A549 (cell line): ENCODE results near the gene SSPN. TPM values are rescaled to one million over a fixed set of nuclear protein-coding genes. Genes with fewer than 3 reads are reported as not detected.

Experiments used
- ATAC-seq, 2 experiments: fragments of 200-7000 bp in 1 of 2; fragments of >200 bp in 1 of 2; cut with Nextera tagmentation in 1 of 2; cut with Tn5 transposase in 1 of 2; 3 replicates each; pipeline versions ENCODE4 v1.8.0 to v1.9.1; 2018 to 2020; ENCODE audit warnings: mild to moderate bottlenecking in 1 of 2, moderate library complexity in 1 of 2
- CTCF ChIA-PET: fragments of 300-600 bp; sonication (Branson Sonifier 250); formaldehyde crosslinking; extraction: SDS; loops from one replicate; lab custom pipeline; 2021; ENCODE audit warnings: antibody characterized with exemption, inconsistent platforms; lab: Yijun Ruan, JAX
- POLR2A ChIA-PET: fragments of 350-600 bp; formaldehyde crosslinking; extraction: SDS; loops from one replicate; lab custom pipeline; 2021; ENCODE audit warnings: antibody characterized with exemption, inconsistent platforms; lab: Yijun Ruan, JAX
- DNase-seq, 2 experiments: peaks; one replicate each; pipeline versions ENCODE4 v3.0.0 to v3.0.0-alpha.2; 2011 to 2016; ENCODE audit warnings: low read depth in 1 of 2, low spot score in 1 of 2
- FAIRE-seq: peaks from 2 replicates; lab custom pipeline; 2011; peaks lifted over from hg19 to GRCh38; lab: Jason Lieb, UNC
- H3K27ac ChIP-seq, 2 experiments: fragments of >200 bp; sonication (Bioruptor Twin); formaldehyde crosslinking; 3 replicates each; pipeline ENCODE4 v1.5.1; 2016 to 2017
- H3K4me1 ChIP-seq: fragments of >200 bp; sonication (Bioruptor Twin); formaldehyde crosslinking; 3 replicates; pipeline ENCODE4 v1.6.1; 2016
- H3K4me2 ChIP-seq: fragments of >200 bp; sonication (Bioruptor Twin); formaldehyde crosslinking; 3 replicates; pipeline ENCODE4 v1.6.1; 2016
- H3K4me3 ChIP-seq: fragments of >200 bp; sonication (Bioruptor Twin); formaldehyde crosslinking; 3 replicates; pipeline ENCODE4 v1.5.1; 2016
- H3K9me3 ChIP-seq: fragments of >200 bp; sonication (Bioruptor Twin); formaldehyde crosslinking; 3 replicates; pipeline ENCODE4 v1.6.1; 2016
- BHLHE40 ChIP-seq: IDR thresholded peaks from 2 replicates; pipeline ENCODE4 v1.6.1; 2012; ENCODE audit warnings: low read depth, low read length, inconsistent platforms
- CHD2 ChIP-seq: fragments of 150-350 bp; IDR thresholded peaks from 2 replicates; pipeline ENCODE4 v1.6.1; 2014; ENCODE audit warnings: low read length; ENCODE audit not compliant: partially characterized antibody
- EHMT2 ChIP-seq: fragments of 200-600 bp; sonication (generic); IDR thresholded peaks from 2 replicates; pipeline ENCODE4 v1.6.1; 2016; ENCODE audit warnings: antibody characterized with exemption, low read depth, mild to moderate bottlenecking, moderate library complexity
- FOSL2 ChIP-seq, 2 experiments: fragments of 450-650 bp in 1 of 2; fragments of >200 bp in 1 of 2; sonication (Bioruptor Twin) in 1 of 2; formaldehyde crosslinking; IDR thresholded peaks; 2 replicates each; pipeline versions ENCODE4 v1.5.0 to v1.6.1; 2016 to 2020; ENCODE audit warnings: mild to moderate bottlenecking in 1 of 2, moderate library complexity in 1 of 2
- FOXS1 ChIP-seq: fragments of 250-450 bp; sonication (Bioruptor Pico); IDR thresholded peaks from 2 replicates; pipeline ENCODE4 v1.5.0; 2020; ENCODE audit warnings: mild to moderate bottlenecking, moderate library complexity
- JUNB ChIP-seq: fragments of >200 bp; sonication (Bioruptor Twin); formaldehyde crosslinking; IDR thresholded peaks from 2 replicates; pipeline ENCODE4 v1.6.1; 2016
- KDM1A ChIP-seq: fragments of 200-600 bp; sonication (generic); IDR thresholded peaks from 2 replicates; pipeline ENCODE4 v1.6.1; 2016; ENCODE audit warnings: low read depth, mild to moderate bottlenecking
- NPAS2 ChIP-seq: fragments of 250-450 bp; sonication (Bioruptor Pico); IDR thresholded peaks from 2 replicates; pipeline ENCODE4 v1.8.0; 2022; ENCODE audit warnings: mild to moderate bottlenecking, moderate library complexity, borderline replicate concordance
- RAD21 ChIP-seq, 2 experiments: fragments of >200 bp in 1 of 2; sonication (Bioruptor Twin) in 1 of 2; formaldehyde crosslinking in 1 of 2; IDR thresholded peaks in 1 of 2; conservative IDR thresholded peaks in 1 of 2; 2 replicates in 1 of 2; 3 replicates in 1 of 2; pipeline ENCODE4 v1.6.1; 2012 to 2018; ENCODE audit warnings: inconsistent platforms in 1 of 2
- RARB ChIP-seq: fragments of 250-450 bp; sonication (Bioruptor Pico); IDR thresholded peaks from 2 replicates; pipeline ENCODE4 v1.8.0; 2021; ENCODE audit warnings: mild to moderate bottlenecking, moderate library complexity
- RNF2 ChIP-seq: fragments of 200-600 bp; sonication (generic); IDR thresholded peaks from 2 replicates; pipeline ENCODE4 v1.6.1; 2016; ENCODE audit warnings: low read depth, mild to moderate bottlenecking, antibody characterized with exemption, moderate library complexity, borderline replicate concordance
- SMC3 ChIP-seq: fragments of >200 bp; sonication (Bioruptor Twin); formaldehyde crosslinking; IDR thresholded peaks from 3 replicates; pipeline ENCODE4 v1.6.1; 2018; ENCODE audit warnings: inconsistent platforms
- SREBF2 ChIP-seq: fragments of 450-650 bp; IDR thresholded peaks from 2 replicates; pipeline ENCODE4 v1.6.1; 2014; ENCODE audit warnings: mild to moderate bottlenecking, moderate library complexity
- TFCP2L1 ChIP-seq: fragments of 250-450 bp; sonication (Bioruptor Pico); IDR thresholded peaks from 2 replicates; pipeline ENCODE4 v1.5.0; 2021; ENCODE audit warnings: mild to moderate bottlenecking
- TP53 ChIP-seq: fragments of 250-450 bp; sonication (Bioruptor Pico); IDR thresholded peaks from 2 replicates; pipeline ENCODE4 v1.5.0; 2021; ENCODE audit warnings: mild to moderate bottlenecking, moderate library complexity
- ZSCAN20 ChIP-seq: fragments of 250-450 bp; sonication (Bioruptor Pico); IDR thresholded peaks from 2 replicates; pipeline ENCODE4 v1.8.0; 2022; ENCODE audit warnings: mild to moderate bottlenecking, moderate library complexity
- WGBS: methylation state at CpG from one replicate; pipeline ENCODE4 v1.1.6; 2017; ENCODE audit errors: missing lambda C conversion rate; 5-methylcytosine and 5-hydroxymethylcytosine counted together
- polyA plus RNA-seq, 4 experiments: library from polyadenylated mRNA; depleted of rRNA in 3 of 4; stranded (reverse); fragments of >200 nt; fragmentation: RNase III in 1 of 4; extraction: RNeasy Plus Mini Kit Qiagen cat#74134 plus additional on column Dnase treatment in 1 of 4; gene quantifications; 2 replicates in 3 of 4; 3 replicates in 1 of 4; pipeline ENCODE4 v1.2.3, GENCODE V29; 2011 to 2017
- TF ChIP-seq, protein P1 (sequence below): IDR thresholded peaks from 2 replicates; pipeline ENCODE4 v1.6.1; 2012
- TF ChIP-seq, protein P2 (sequence below): IDR thresholded peaks from 2 replicates; pipeline ENCODE4 v1.6.1; 2012; ENCODE audit warnings: low read depth, borderline replicate concordance
- TF ChIP-seq, protein P3 (sequence below): fragments of >200 bp; sonication (Bioruptor Twin); formaldehyde crosslinking; IDR thresholded peaks from 3 replicates; pipeline ENCODE4 v1.6.1; 2016

Gene SSPN
- polyA plus RNA-seq, 2 of the 4 experiments (the other 2 are of a cell fraction): 0.85 to 2.6 TPM

- Histone ChIP-seq H3K27ac (no peak overlapping the region), H3K9me3 (no peaks in the 10 kb centered on the region)
- TF ChIP-seq FOXS1 (CRISPR knock-in tag) (no peak), ZSCAN20 (no peak), JUNB (no peak), FOSL2 (IDR thresholded peaks at IDR 0.05) (no peak), FOSL2 (CRISPR knock-in tag; IDR thresholded peaks at IDR 0.05) (no peak), TP53 (CRISPR knock-in tag) (no peak), CHD2 (no peak), NPAS2 (CRISPR knock-in tag) (no peak)
- TF ChIP-seq, protein P1, sequence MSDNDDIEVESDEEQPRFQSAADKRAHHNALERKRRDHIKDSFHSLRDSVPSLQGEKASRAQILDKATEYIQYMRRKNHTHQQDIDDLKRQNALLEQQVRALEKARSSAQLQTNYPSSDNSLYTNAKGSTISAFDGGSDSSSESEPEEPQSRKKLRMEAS: no peak
- TF ChIP-seq, all 56 proteins: peak for 0
- ATAC-seq: no peak
- peaks cover 3% of the 10 kb centered on the region for H3K4me1 ChIP-seq
- no peak overlapping the region for H3K4me2 ChIP-seq
- no peak for DNase-seq
- H3K4me3 ChIP-seq: no peak overlapping the region
- 78% methylated on average over 3 of the region's 3 CpGs for WGBS
- ChIA-PET POLR2A (no interaction called here), CTCF (interaction anchor here (0.7 to 1.4 kb wide), 2 partner anchors 158 to 161 kb away, joined by 3 to 4 read pairs; no protein-coding TSS in a partner anchor)
- no peak for FAIRE-seq
These were observed 85.5 kb downstream of the SSPN start for GRCh38 chr12:26280869-26281268.

GRCh38 chr12:26281320-26281719 is 85.9 kb downstream of the SSPN start:
- H3K4me2 ChIP-seq: no peak overlapping the region
- H3K9me3 ChIP-seq: no peaks in the 10 kb centered on the region
- no peak for ATAC-seq
- H3K4me1 ChIP-seq: no peaks in the 10 kb centered on the region
- POLR2A ChIA-PET: no interaction called here
- no peak overlapping the region for H3K27ac ChIP-seq
- TF ChIP-seq BHLHE40 (no peak), KDM1A (no peak), RNF2 (no peak), EHMT2 (no peak), RARB (no peak), NPAS2 (CRISPR knock-in tag) (no peak), CHD2 (no peak), TFCP2L1 (CRISPR knock-in tag) (no peak), SMC3 (no peak), SREBF2 (no peak)
- TF ChIP-seq, protein P2, sequence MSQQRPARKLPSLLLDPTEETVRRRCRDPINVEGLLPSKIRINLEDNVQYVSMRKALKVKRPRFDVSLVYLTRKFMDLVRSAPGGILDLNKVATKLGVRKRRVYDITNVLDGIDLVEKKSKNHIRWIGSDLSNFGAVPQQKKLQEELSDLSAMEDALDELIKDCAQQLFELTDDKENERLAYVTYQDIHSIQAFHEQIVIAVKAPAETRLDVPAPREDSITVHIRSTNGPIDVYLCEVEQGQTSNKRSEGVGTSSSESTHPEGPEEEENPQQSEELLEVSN: no peak
- TF ChIP-seq, protein P1: no peak
- TF ChIP-seq, protein P3, sequence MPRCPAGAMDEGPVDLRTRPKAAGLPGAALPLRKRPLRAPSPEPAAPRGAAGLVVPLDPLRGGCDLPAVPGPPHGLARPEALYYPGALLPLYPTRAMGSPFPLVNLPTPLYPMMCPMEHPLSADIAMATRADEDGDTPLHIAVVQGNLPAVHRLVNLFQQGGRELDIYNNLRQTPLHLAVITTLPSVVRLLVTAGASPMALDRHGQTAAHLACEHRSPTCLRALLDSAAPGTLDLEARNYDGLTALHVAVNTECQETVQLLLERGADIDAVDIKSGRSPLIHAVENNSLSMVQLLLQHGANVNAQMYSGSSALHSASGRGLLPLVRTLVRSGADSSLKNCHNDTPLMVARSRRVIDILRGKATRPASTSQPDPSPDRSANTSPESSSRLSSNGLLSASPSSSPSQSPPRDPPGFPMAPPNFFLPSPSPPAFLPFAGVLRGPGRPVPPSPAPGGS: no peak
- FAIRE-seq: no peak
- no peak overlapping the region for H3K4me3 ChIP-seq
- CTCF ChIA-PET: interaction anchor here (0.7 to 1.4 kb wide), 2 partner anchors 158 to 162 kb away, joined by 3 to 4 read pairs; no protein-coding TSS in a partner anchor
- DNase-seq: no peak
- WGBS: 90% methylated on average over 4 of the region's 4 CpGs

- no peak overlapping the region for H3K4me2 ChIP-seq
- H3K27ac ChIP-seq: no peak overlapping the region
- ChIA-PET POLR2A (no interaction called here), CTCF (interaction anchor here (0.8 to 1.4 kb wide), 2 partner anchors 126 to 159 kb away, joined by 3 to 4 read pairs; no protein-coding TSS in a partner anchor)
- DNase-seq (no peak), FAIRE-seq (no peak), ATAC-seq (no peak)
- WGBS: 43% methylated on average over 4 of the region's 4 CpGs
- H3K4me3 ChIP-seq: no peak overlapping the region
- no peaks in the 10 kb centered on the region for H3K4me1 ChIP-seq
- TF ChIP-seq RAD21 (conservative IDR thresholded peaks at IDR 0.05 in 1 of 2, IDR thresholded peaks at IDR 0.05 in 1 of 2): no peak
- H3K9me3 ChIP-seq: no peaks in the 10 kb centered on the region
These were observed 87.1 kb downstream of the SSPN start for GRCh38 chr12:26282339-26282940.
